Esophagus muscularis mucosa (tissue), 4 donors: ENCODE measurements around the gene P2RY11. TPM values are rescaled to one million over a fixed set of nuclear protein-coding genes. Genes with fewer than 3 reads are reported as not detected.

ENCODE experiments used
- DNase-seq: peaks from one replicate; pipeline ENCODE4 v3.0.0-alpha.2; 2017; ENCODE audit errors: extremely low spot score
- H3K27ac ChIP-seq, 4 donors: fragments of 200-600 bp; sonication (generic); replicated peaks in 1 of 4; 1 replicate in 3 of 4; 2 replicates in 1 of 4; pipeline ENCODE4 v1.5.1; 2016 to 2019; ENCODE audit warnings: mild to moderate bottlenecking in 1 of 4
- H3K27me3 ChIP-seq, 4 donors: fragments of 200-600 bp; sonication (generic); one replicate each; pipeline versions ENCODE4 v1.5.1 to v1.6.0; 2016 to 2019
- H3K36me3 ChIP-seq, 4 donors: fragments of 200-600 bp; sonication (generic); one replicate each; pipeline ENCODE4 v1.5.1; 2016 to 2019
- H3K4me1 ChIP-seq, 4 donors: fragments of 200-600 bp; sonication (generic); one replicate each; pipeline ENCODE4 v1.5.1; 2016 to 2019
- H3K4me3 ChIP-seq, 4 donors: fragments of 200-600 bp; sonication (generic); 1 replicate in 2 of 4; 2 replicates in 2 of 4; pipeline ENCODE4 v1.5.1; 2016 to 2019; ENCODE audit warnings: mild to moderate bottlenecking in 4 of 4, moderate library complexity in 1 of 4
- H3K9me3 ChIP-seq, 4 donors: fragments of 200-600 bp; sonication (generic); 1 replicate in 3 of 4; 2 replicates in 1 of 4; pipeline ENCODE4 v1.5.1; 2016 to 2019
- EP300 ChIP-seq: sonication (generic); formaldehyde crosslinking; IDR thresholded peaks from one replicate; pipeline ENCODE4 v1.6.1; 2017; ENCODE audit warnings: antibody characterized with exemption
- POLR2A ChIP-seq: fragments of 450-650 bp; IDR thresholded peaks from one replicate; pipeline ENCODE4 v1.6.1; 2017; ENCODE audit warnings: antibody characterized with exemption, moderate library complexity, mild to moderate bottlenecking, low read depth
- POLR2AphosphoS5 ChIP-seq, 2 donors: sonication (generic); formaldehyde crosslinking; IDR thresholded peaks; one replicate each; pipeline ENCODE4 v1.6.1; 2017; ENCODE audit warnings: antibody characterized with exemption in 2 of 2
- WGBS: methylation state at CpG from one replicate; pipeline ENCODE4 v1.1.5; 2018; 5-methylcytosine and 5-hydroxymethylcytosine counted together
- intact Hi-C: fragments of 100-400 bp; cut with DNase I; formaldehyde crosslinking; loops from one replicate; pipeline ENCODE4 v1.15.1; 2023
- total RNA-seq, 4 donors: library from RNA; depleted of rRNA; stranded (reverse); fragments of >200 nt; gene quantifications; one replicate each; pipeline versions ENCODE4 v1.1.0 to v1.2.1, GENCODE V29; 2016
- TF ChIP-seq, protein P1 (sequence below), 3 experiments: fragments of 200-600 bp in 2 of 3; fragments of 450-650 bp in 1 of 3; sonication (generic) in 2 of 3; IDR thresholded peaks; one replicate each; pipeline ENCODE4 v1.5.1; 2017 to 2019; ENCODE audit warnings: antibody characterized with exemption in 3 of 3, mild to moderate bottlenecking in 2 of 3, moderate library complexity in 1 of 3

The P2RY11 gene
- total RNA-seq, 4 donors from 2014 or later, result 4.9 to 11.3 (median 8.5) TPM

DNA sequence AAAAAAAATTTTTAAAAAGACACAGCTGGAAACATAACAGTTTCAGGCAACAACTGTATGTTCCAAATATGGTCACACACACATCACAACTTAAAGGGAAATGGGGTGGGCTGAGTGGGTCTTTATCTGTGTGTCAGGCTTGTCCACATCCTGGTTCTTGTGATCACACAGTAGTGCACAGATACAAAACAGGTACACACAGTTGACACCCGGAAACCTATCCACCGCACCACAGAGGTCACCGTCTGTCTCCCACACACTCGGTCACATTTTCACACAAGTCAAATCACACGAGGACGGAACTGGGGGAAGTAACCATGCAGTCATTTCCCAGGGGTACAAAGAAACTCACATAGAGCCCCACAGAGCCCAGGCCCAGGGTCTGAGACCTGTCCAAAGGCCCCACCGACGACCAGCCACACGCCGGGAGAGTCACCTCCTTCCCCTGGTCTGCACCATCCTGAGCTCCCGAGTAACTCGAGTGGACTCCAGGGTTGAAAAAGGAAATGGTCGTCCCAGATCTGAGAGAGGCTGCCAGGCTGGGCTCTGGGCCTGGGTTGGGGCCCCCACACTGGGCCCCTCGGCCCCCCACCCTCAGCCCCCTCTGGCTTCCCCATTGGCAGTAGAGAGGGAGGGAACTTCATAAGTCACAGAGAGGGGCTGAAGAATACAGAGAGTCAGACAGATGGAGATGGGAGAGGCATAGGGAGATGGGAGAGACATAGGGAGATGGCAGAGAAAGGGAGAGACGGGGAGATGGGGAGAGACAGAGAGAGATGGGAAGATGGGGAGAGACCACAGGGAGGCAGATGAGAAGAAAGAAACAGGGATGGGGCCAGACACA lies 6.6 kb upstream of the P2RY11 start:
- Histone ChIP-seq H3K27ac (peak overlapping the region in 3 of 4 donors; percentile 9 to 58 (median 17)), H3K27me3 (no peaks in the 10 kb centered on the region), H3K9me3 (no peaks in the 10 kb centered on the region), H3K36me3 (peaks cover 25 to 29% (median 26%) of the 10 kb centered on the region in 4 donors), H3K4me3 (no peak overlapping the region), H3K4me1 (peaks cover 13 to 25% (median 21%) of the 10 kb centered on the region in 4 donors)
- DNase-seq, result no peak
- intact Hi-C loops, result loop anchor here (10.0 kb wide), 1 partner anchor 150 kb away; the partner anchor contains the start of gene MRPL4
- 53% methylated on average over 9 of the region's 15 CpGs for WGBS
- TF ChIP-seq POLR2A, result no peak
- no peak for TF ChIP-seq EP300
- no peak for TF ChIP-seq POLR2AphosphoS5 (IDR thresholded peaks at IDR 0.05)
- TF ChIP-seq, protein P1, sequence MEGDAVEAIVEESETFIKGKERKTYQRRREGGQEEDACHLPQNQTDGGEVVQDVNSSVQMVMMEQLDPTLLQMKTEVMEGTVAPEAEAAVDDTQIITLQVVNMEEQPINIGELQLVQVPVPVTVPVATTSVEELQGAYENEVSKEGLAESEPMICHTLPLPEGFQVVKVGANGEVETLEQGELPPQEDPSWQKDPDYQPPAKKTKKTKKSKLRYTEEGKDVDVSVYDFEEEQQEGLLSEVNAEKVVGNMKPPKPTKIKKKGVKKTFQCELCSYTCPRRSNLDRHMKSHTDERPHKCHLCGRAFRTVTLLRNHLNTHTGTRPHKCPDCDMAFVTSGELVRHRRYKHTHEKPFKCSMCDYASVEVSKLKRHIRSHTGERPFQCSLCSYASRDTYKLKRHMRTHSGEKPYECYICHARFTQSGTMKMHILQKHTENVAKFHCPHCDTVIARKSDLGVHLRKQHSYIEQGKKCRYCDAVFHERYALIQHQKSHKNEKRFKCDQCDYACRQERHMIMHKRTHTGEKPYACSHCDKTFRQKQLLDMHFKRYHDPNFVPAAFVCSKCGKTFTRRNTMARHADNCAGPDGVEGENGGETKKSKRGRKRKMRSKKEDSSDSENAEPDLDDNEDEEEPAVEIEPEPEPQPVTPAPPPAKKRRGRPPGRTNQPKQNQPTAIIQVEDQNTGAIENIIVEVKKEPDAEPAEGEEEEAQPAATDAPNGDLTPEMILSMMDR (IDR thresholded peaks at IDR 0.05), result no peak

DNA sequence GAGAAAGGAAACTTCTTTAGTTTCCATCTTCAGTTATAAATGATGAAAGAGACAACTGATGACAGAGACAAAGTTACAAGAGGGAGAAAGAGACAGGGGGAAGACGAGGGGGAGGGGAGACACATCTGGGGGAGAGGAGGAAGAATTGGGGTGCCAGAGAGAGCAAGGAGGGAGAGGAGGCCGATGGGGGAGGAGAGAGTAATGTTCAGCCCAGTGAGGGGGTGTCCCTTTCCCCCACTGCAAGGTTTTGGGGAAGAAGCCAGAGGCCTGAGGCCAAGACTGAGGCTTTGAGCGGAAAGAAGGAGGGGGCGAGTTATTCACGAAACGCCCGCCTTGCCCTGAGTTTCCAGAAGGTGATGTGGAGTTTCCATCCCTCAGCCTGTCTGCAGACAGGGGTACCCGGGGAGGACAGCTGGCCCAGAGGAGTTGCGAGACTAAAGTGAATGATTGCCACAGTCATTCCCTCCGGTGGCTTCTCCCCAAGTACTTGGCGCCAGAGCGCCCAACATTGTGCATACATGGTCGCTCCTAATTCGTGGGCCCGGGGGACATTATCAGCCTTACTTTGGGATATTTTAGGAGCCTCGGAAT lies 5.9 kb upstream of the P2RY11 start:
- WGBS, result 40% methylated on average over 10 of the region's 16 CpGs
- Histone ChIP-seq H3K9me3 (no peaks in the 10 kb centered on the region), H3K27me3 (no peaks in the 10 kb centered on the region), H3K36me3 (peaks cover 32 to 37% (median 33%) of the 10 kb centered on the region in 4 donors), H3K27ac (peak overlapping the region in 3 of 4 donors; percentile 46 to 85 (median 58)), H3K4me1 (peaks cover 13 to 25% (median 21%) of the 10 kb centered on the region in 4 donors), H3K4me3 (peak overlapping the region; percentile 66 to 94 (median 74))
- no peak for DNase-seq
- TF ChIP-seq POLR2AphosphoS5 (IDR thresholded peaks at IDR 0.05) (no peak), POLR2A (no peak), EP300 (no peak)
- TF ChIP-seq, protein P1 (IDR thresholded peaks at IDR 0.05), result no peak
- intact Hi-C loops, result loop anchor here (10.0 kb wide), 1 partner anchor 149 kb away; the partner anchor contains the start of gene MRPL4

DNA sequence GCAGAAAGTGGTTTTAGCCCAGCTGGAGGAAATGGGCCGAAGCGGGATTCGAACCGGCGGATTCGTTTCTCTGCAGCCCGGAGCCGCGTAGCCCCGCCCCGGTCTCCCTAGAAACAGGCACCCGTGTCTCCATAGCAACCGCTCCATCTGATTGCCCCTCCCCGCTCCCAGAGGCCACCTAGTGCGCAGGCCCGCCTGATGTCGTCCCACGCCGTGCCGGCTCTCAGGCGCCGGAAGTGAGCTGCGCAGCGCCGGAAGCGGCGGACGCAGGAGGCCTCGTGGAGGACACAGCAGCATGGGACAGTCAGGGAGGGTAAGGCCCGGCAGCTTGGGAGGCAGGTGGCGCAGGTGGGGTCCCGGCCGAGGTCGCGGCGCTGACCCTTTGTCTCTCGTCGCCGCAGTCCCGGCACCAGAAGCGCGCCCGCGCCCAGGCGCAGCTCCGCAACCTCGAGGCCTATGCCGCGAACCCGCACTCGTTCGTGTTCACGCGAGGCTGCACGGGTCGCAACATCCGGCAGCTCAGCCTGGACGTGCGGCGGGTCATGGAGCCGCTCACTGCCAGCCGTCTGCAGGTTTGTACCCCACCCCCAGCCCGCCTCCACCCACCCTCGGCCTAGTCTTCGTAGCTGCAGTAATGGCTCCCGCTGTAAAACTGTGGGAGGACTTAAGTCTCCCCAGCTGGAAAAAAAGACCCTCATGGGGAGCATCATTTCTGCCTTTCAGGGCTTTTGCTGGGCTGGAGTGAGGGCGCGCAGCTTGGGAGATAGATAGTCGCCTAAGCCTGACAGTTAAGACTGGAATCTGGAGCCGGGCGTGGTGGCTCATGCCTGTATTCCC lies 5.2 kb upstream of the P2RY11 start, which contains the start of gene PPAN:
Gene PPAN (plus strand): TSS at position 263 of the 837 bp plus-strand sequence. CDS start 33 bp downstream, at position 296.
- no peak for TF ChIP-seq EP300
- peak; percentile 91 to 98 for TF ChIP-seq POLR2AphosphoS5 (IDR thresholded peaks at IDR 0.05)
- peak; percentile 57 for TF ChIP-seq POLR2A
- TF ChIP-seq, protein P1 (IDR thresholded peaks at IDR 0.05), result peak in 1 of 3 experiments; percentile 46
- Histone ChIP-seq H3K4me1 (peaks cover 13 to 25% (median 21%) of the 10 kb centered on the region in 4 donors), H3K4me3 (peak within 1 kb of the TSS; percentile 66 to 94 (median 74)), H3K27ac (peak within 1 kb of the TSS; percentile 58 to 85 (median 73)), H3K9me3 (no peaks in the 10 kb centered on the region), H3K27me3 (no peaks in the 10 kb centered on the region), H3K36me3 (peaks cover 39 to 44% (median 40%) of the 10 kb centered on the region in 4 donors)
- intact Hi-C loops, result loop anchor here (10.0 kb wide), 1 partner anchor 148 kb away; the partner anchor contains the start of gene MRPL4
- peak; percentile 98 for DNase-seq
- 1% methylated on average over 38 of the region's 71 CpGs for WGBS

DNA sequence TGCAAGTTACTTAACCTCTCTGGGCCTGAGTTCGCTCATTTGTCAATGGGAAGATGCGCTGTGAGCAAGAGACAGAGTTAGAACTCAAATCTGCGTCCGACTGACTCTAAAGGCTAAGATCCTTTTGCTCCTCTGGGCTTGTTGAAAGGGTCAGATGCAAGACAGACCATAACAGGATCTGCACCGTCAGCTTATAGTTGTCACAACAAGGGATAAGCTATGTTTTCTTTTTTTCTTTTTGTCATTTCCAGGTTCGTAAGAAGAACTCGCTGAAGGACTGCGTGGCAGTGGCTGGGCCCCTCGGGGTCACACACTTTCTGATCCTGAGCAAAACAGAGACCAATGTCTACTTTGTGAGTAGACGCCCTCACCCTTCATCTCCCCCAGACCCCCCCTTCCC lies 4.2 kb upstream of the P2RY11 start:
- Histone ChIP-seq H3K36me3 (peaks cover 42 to 50% (median 47%) of the 10 kb centered on the region in 4 donors), H3K4me1 (peaks cover 13 to 26% (median 22%) of the 10 kb centered on the region in 4 donors), H3K27me3 (no peaks in the 10 kb centered on the region), H3K4me3 (peak overlapping the region; percentile 66 to 94 (median 74)), H3K27ac (peak overlapping the region in 1 of 4 donors; percentile 85), H3K9me3 (no peaks in the 10 kb centered on the region)
- no peak for DNase-seq
- intact Hi-C loops, result loop anchor here (10.0 kb wide), 1 partner anchor 148 kb away; the partner anchor contains the start of gene MRPL4
- no peak for TF ChIP-seq POLR2A
- TF ChIP-seq EP300, result no peak
- TF ChIP-seq, protein P1 (IDR thresholded peaks at IDR 0.05), result no peak
- no peak for TF ChIP-seq POLR2AphosphoS5 (IDR thresholded peaks at IDR 0.05)
- WGBS, result 75% methylated on average over 10 of the region's 10 CpGs
